ENCODE data around the gene AANAT.

AANAT gene

DNA sequence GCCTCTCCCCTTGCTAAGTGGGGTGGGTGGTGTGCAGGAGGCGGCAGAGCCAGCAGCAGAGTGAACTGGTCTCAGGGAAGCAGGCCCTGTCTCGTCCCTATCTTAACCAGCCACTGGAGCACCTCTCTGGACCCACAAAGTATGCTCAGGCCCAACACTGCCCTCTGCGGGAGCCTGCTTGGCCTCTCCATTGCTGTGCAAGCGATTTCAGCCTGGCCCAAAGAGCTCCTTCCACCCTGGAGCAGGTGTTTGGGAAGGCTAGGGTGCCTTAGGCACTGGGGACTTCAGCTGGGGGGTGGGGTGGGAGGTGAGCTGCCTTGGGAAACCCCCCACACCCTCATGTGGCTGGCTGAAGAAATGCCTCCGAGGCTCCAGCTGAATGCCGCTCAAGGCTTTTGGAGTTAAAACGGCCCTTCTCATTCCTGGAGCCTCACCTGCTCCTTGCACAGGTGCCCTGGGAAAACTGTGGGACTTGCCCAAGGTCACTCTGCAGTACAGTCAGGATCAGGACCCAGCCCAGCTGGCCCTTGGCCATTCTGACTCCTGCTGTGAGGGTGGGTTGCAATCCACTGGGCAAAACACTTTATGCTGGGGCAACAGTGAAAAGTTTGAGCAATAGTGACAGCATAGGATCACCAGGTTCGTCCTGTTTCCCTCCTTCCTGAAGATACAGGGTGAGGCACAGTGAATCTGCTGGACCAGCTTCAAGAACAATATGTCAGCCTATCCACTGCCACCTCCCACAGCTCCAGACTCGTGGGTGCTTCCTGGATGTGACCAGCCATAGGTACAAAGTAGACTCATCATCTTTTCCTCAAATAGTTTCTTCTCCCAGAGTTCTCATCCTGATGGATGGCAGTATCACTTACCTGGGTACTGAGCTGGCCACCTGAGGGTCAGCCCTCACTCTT lies 8.6 kb upstream of the AANAT start:
- Histone ChIP-seq H3K9ac (ENCODE audit: low read length) (no peak overlapping the region), H3K27me3 (ENCODE audit: control insufficient read depth in 1 of 2, insufficient read depth in 2 of 2, low read length in 2 of 2) (no peaks in the 10 kb centered on the region), H3K36me3 (ENCODE audit: insufficient read depth, low read length) (no peaks in the 10 kb centered on the region), H3K4me1 (ENCODE audit: insufficient read depth, low read length) (no peaks in the 10 kb centered on the region), H3K4me3 (ENCODE audit: low read depth in 1 of 2, low read length in 2 of 2) (no peak overlapping the region), H3K27ac (ENCODE audit: low read depth, low read length) (no peak overlapping the region), H3K9me3 (ENCODE audit: low read length) (no peaks in the 10 kb centered on the region)

DNA sequence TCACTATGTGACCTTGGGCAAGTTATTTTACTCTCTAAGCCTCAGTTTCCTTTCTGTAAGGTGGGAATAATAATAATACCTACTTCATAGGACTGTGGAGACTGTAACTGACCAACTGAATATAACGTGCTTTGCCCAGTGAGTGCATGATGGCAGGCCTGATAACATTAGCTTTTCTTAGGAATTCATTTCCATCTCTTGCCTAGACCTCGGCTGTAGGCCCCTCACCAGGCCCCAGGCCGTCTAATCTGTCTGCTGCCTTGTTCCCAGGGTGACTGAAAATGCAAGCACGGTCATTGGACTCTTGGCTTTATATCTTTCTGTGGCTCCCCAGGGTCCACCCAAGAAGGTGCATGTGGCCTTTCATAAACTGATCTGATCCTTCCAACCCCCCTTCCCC lies 7.7 kb upstream of the AANAT start:
- no peaks in the 10 kb centered on the region for H3K4me1 ChIP-seq (ENCODE audit: insufficient read depth, low read length)
- H3K27me3 ChIP-seq (ENCODE audit: control insufficient read depth in 1 of 2, insufficient read depth in 2 of 2, low read length in 2 of 2) = no peaks in the 10 kb centered on the region
- H3K4me3 ChIP-seq (ENCODE audit: low read depth in 1 of 2, low read length in 2 of 2) = no peak overlapping the region
- H3K27ac ChIP-seq (ENCODE audit: low read depth, low read length) = no peak overlapping the region
- no peak overlapping the region for H3K9ac ChIP-seq (ENCODE audit: low read length)
- no peaks in the 10 kb centered on the region for H3K9me3 ChIP-seq (ENCODE audit: low read length)
- no peaks in the 10 kb centered on the region for H3K36me3 ChIP-seq (ENCODE audit: insufficient read depth, low read length)

DNA sequence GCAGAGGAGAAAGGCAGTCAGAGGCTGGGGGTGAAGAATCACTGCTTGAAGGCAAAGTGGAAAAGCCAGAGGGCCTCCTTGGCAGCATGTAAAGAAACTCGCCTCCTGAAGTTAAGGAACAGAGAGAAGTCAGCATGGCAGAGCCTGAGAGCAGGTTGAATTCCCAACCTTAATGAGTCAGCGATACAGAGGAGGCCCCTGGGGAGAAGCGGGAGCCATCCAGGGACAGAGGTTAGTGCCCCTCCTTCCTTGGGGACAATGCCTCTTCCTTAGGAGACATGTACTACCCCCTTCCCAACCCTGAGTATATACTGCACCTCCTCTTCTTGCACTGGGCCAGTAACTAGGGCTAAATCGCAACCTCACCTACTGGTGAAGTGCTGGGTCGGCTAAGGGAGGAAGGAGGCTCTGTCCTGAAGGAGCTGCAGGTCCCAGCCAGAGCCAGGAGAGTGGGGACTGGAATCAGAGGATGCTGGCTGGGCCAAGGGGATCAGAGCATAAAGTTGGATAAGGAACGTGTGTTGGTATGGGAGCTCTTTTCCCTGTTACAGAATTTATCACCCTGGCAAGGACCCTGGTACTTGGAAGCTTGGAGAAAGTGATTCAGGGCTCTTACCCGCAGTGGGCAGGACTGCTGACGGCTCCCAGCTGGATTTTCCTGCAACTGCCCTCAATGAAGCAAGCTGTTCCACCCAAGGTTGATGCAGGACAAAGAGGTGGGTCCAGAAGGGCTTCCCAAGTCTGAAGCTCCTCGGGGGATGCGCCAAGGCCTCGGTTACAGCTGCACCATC lies 5.4 kb upstream of the AANAT start:
- H3K27ac ChIP-seq (ENCODE audit: low read depth, low read length) = no peak overlapping the region
- no peaks in the 10 kb centered on the region for H3K27me3 ChIP-seq (ENCODE audit: control insufficient read depth in 1 of 2, insufficient read depth in 2 of 2, low read length in 2 of 2)
- H3K9ac ChIP-seq (ENCODE audit: low read length) = no peak overlapping the region
- no peaks in the 10 kb centered on the region for H3K9me3 ChIP-seq (ENCODE audit: low read length)
- no peak overlapping the region for H3K4me3 ChIP-seq (ENCODE audit: low read depth in 1 of 2, low read length in 2 of 2)
- H3K4me1 ChIP-seq (ENCODE audit: insufficient read depth, low read length) = no peaks in the 10 kb centered on the region
- no peaks in the 10 kb centered on the region for H3K36me3 ChIP-seq (ENCODE audit: insufficient read depth, low read length)

DNA sequence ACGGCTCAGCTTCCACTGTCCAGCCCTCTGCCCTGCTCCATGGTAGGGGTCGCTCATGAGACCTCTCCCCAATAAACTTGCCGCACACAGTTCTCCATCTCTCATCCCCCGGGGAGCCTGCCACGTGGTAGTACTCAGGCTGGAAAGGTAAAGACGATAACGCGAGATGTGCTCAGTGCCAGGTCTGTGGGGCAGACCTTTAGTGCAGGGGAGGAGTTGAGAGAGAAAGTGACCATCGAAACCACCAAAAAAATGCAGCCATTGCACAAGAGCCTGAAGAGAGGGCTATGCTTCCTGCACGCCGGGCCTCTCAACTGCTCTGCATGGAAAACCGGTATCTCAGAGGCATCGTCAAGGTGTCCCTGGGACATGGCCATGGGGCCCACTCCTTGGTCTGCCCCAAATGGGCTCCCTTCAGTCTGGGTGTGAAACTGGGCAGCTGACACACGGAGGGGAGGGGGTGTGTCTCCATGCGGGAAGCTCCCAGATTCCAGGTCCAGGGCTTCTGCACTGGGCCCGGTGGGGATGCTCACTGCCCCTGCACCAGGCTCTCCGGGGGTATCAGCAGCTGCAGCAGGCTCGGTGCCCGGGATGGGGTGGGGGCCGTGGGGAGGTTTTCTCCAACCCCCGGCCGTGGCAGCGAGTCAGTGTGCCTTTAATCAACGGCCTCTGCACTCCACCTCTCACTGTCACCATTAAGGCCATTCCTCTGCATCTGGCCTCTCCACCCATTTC lies 4.7 kb upstream of the AANAT start:
- Histone ChIP-seq H3K9me3 (ENCODE audit: low read length) (no peaks in the 10 kb centered on the region), H3K4me1 (ENCODE audit: insufficient read depth, low read length) (no peaks in the 10 kb centered on the region), H3K4me3 (ENCODE audit: low read depth in 1 of 2, low read length in 2 of 2) (no peak overlapping the region), H3K27me3 (ENCODE audit: control insufficient read depth in 1 of 2, insufficient read depth in 2 of 2, low read length in 2 of 2) (no peaks in the 10 kb centered on the region), H3K27ac (ENCODE audit: low read depth, low read length) (no peak overlapping the region), H3K36me3 (ENCODE audit: insufficient read depth, low read length) (no peaks in the 10 kb centered on the region), H3K9ac (ENCODE audit: low read length) (no peak overlapping the region)

DNA sequence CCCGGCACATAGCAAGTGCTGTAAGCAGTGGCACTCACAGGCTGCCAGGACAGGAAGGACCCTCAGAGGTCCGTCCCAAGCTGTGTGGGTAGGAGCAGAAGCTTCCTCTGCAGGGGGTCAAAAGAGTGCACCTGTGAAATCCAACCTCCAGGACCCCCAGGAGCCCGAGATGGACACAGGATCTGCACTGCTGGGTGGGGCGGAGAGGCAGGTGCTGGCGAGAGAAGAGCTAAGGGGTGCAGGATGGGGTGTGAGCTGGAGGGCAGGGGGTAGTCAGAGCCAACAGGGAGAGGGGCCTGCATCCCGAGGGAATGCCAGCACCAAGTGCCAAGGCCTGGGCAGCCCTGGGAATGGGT lies 650 bp upstream of the AANAT start:
- no peaks in the 10 kb centered on the region for H3K4me1 ChIP-seq (ENCODE audit: insufficient read depth, low read length)

DNA sequence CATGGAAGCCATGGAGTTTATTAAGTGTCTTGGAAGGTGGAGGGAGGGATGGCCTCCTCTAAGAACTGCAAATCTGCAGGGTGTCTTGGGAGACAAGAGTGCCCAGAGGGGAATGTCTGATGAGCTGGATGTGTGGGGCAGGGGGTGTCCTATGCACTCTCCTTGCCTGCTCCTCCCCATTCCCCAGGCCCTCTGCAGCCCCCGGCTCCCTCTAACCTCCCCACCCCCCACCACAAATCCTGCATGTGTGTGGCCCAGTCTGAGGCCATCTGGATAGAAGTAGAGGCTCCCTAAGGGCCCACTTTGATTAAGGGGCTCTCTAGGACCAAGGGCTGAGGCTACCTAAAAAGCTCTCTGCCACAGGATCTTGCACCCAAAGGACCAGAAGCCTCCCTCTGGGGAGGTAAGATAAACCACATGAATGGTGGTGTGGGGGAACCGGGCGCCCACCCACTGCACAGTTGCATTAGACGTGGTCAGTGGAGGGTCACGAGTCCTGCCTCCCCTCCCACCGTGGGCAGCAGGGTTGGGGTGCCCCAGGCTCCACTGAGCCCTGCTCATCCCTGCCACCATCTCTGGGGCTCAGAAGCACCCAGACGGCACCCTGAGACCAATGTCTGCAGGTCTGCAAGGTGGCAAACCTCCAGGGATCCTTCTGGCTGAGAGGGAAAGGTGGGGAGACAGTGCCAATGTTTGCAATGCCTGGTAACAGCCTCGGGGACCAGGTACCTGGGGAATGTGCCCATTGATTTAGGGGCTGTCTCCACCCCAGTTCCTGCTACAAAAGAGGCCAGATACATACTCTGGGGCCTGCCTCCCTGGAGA lies 618 bp downstream of the AANAT start:
- no peaks in the 10 kb centered on the region for H3K36me3 ChIP-seq (ENCODE audit: insufficient read depth, low read length)
- no peak overlapping the region for H3K9ac ChIP-seq (ENCODE audit: low read length)
- no peak overlapping the region for H3K4me3 ChIP-seq (ENCODE audit: low read depth in 1 of 2, low read length in 2 of 2)
- no peak overlapping the region for H3K27ac ChIP-seq (ENCODE audit: low read depth, low read length)
- H3K4me1 ChIP-seq (ENCODE audit: insufficient read depth, low read length) = no peaks in the 10 kb centered on the region
- H3K9me3 ChIP-seq (ENCODE audit: low read length) = no peaks in the 10 kb centered on the region
- no peaks in the 10 kb centered on the region for H3K27me3 ChIP-seq (ENCODE audit: control insufficient read depth in 1 of 2, insufficient read depth in 2 of 2, low read length in 2 of 2)

More for the DNA sequence above, 650 bp upstream of the AANAT start:
- Histone ChIP-seq H3K27me3 (ENCODE audit: control insufficient read depth in 1 of 2, insufficient read depth in 2 of 2, low read length in 2 of 2) (no peaks in the 10 kb centered on the region), H3K27ac (ENCODE audit: low read depth, low read length) (no peak overlapping the region), H3K4me3 (ENCODE audit: low read depth in 1 of 2, low read length in 2 of 2) (no peak overlapping the region), H3K9ac (ENCODE audit: low read length) (no peak overlapping the region), H3K9me3 (ENCODE audit: low read length) (no peaks in the 10 kb centered on the region), H3K36me3 (ENCODE audit: insufficient read depth, low read length) (no peaks in the 10 kb centered on the region)

DNA sequence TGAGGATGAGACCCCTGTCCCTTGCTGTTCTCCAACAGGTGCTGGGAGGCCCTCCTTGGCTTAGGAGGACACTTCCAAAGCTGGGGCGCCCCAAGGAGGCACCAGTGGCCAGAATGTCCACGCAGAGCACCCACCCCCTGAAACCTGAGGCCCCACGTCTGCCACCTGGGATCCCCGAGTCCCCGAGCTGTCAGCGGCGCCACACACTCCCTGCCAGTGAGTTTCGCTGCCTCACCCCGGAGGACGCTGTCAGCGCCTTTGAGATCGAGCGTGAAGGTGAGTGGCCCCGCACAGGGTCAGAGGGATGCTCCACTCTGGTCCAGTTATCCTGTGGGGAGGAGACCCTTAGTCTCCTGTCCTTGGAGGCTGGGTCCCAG lies 1.2 kb downstream of the AANAT start:
- Histone ChIP-seq H3K9ac (ENCODE audit: low read length) (no peak overlapping the region), H3K27ac (ENCODE audit: low read depth, low read length) (no peak overlapping the region), H3K27me3 (ENCODE audit: control insufficient read depth in 1 of 2, insufficient read depth in 2 of 2, low read length in 2 of 2) (no peaks in the 10 kb centered on the region), H3K4me3 (ENCODE audit: low read depth in 1 of 2, low read length in 2 of 2) (no peak overlapping the region), H3K9me3 (ENCODE audit: low read length) (no peaks in the 10 kb centered on the region), H3K36me3 (ENCODE audit: insufficient read depth, low read length) (no peaks in the 10 kb centered on the region), H3K4me1 (ENCODE audit: insufficient read depth, low read length) (no peaks in the 10 kb centered on the region)

DNA sequence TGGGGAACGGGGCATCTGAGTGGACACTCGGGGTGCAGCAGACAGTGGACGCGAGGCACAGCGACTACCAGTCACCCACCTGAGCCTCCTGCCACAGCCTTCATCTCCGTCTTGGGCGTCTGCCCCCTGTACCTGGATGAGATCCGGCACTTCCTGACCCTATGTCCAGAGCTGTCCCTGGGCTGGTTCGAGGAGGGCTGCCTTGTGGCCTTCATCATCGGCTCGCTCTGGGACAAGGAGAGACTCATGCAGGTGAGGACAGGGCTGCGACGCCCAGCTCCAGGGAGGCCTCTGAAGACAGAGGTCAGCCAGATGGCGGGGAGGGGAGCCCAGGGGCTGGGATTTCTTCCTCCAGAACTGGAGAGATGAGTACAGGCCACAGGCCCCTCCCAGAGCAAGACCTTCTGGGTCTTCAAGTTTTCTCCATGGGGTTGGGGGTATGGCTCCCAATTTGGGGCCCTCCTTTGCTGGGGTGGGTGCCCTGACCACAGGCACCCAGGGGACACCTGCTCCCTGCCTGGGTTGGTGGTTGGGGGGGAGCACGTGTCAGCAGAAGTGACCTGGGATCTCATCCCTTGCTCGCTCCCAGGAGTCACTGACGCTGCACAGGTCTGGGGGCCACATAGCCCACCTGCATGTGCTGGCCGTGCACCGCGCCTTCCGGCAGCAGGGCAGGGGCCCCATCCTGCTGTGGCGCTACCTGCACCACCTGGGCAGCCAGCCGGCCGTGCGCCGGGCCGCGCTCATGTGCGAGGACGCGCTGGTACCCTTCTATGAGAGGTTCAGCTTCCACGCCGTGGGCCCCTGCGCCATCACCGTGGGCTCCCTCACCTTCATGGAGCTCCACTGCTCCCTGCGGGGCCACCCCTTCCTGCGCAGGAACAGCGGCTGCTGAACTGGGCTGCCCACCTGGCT lies 1.9 kb downstream of the AANAT start:
- H3K9ac ChIP-seq (ENCODE audit: low read length) = no peak overlapping the region
- H3K9me3 ChIP-seq (ENCODE audit: low read length) = no peaks in the 10 kb centered on the region
- no peak overlapping the region for H3K4me3 ChIP-seq (ENCODE audit: low read depth in 1 of 2, low read length in 2 of 2)
- no peak overlapping the region for H3K27ac ChIP-seq (ENCODE audit: low read depth, low read length)
- H3K36me3 ChIP-seq (ENCODE audit: insufficient read depth, low read length) = no peaks in the 10 kb centered on the region
- no peaks in the 10 kb centered on the region for H3K4me1 ChIP-seq (ENCODE audit: insufficient read depth, low read length)
- no peaks in the 10 kb centered on the region for H3K27me3 ChIP-seq (ENCODE audit: control insufficient read depth in 1 of 2, insufficient read depth in 2 of 2, low read length in 2 of 2)

DNA sequence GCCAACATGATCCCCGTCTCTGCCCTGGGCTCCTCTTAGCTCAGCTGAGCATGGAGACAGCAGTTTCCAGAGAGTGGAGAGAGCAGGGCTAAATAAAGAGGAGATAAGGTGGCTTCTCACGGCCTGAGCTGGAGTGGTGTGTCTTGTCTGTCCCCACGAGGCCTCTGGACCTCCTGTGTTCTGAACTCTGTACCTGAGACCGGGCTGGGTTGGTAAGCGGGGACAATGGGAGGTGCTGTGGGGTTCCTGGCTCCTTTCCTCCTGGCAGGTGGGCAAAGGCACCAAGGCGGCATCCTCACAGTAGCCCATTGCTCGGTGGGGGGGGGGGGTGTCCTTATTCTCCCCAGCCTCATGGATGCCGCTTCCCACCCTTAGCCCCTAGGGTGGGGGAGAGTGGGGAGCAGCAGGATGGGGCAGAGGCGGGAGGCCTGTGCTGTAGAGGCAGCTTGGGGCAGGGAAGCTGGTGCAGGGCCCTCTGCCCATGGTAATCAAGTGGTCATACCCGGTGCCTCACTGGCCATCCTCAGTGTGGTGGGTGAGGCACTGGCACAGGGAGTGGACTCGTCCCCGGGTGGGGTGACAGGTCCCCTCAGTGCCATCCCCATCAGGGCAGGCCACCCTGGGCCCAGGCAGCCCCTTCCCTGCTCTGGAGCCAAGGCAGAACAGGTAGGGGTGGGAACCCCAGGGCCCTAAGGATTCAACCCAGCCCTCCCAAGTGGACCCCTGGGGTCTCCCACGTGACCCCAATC lies 2.8 kb downstream of the AANAT start:
- no peak overlapping the region for H3K4me3 ChIP-seq (ENCODE audit: low read depth in 1 of 2, low read length in 2 of 2)
- no peaks in the 10 kb centered on the region for H3K27me3 ChIP-seq (ENCODE audit: control insufficient read depth in 1 of 2, insufficient read depth in 2 of 2, low read length in 2 of 2)
- no peak overlapping the region for H3K9ac ChIP-seq (ENCODE audit: low read length)
- no peaks in the 10 kb centered on the region for H3K36me3 ChIP-seq (ENCODE audit: insufficient read depth, low read length)
- no peaks in the 10 kb centered on the region for H3K4me1 ChIP-seq (ENCODE audit: insufficient read depth, low read length)
- no peaks in the 10 kb centered on the region for H3K9me3 ChIP-seq (ENCODE audit: low read length)
- no peak overlapping the region for H3K27ac ChIP-seq (ENCODE audit: low read depth, low read length)

All from muscle layer of colon (tissue), 2 donors.